Mesodermal cell (in vitro differentiated cells): ENCODE measurements around the gene TDRD12.
"Not testable (repeated sequence)": the region's sequence is repeated elsewhere in the genome, so short reads cannot be mapped to it uniquely, and the experiment has no call there.

Source experiments
- H3K27ac ChIP-seq: 2 replicates; pipeline ENCODE4 v1.7.0; 2013; ENCODE audit warnings: mild to moderate bottlenecking, low read depth, low read length, moderate library complexity; ENCODE audit not compliant: severe bottlenecking
- H3K36me3 ChIP-seq: 2 replicates; pipeline ENCODE4 v1.7.1; 2013; ENCODE audit warnings: mild to moderate bottlenecking, low read length, moderate library complexity; ENCODE audit not compliant: control insufficient read depth, insufficient read depth
- H3K4me1 ChIP-seq: one replicate; pipeline ENCODE4 v1.7.1; 2013; ENCODE audit warnings: mild to moderate bottlenecking, low read length; ENCODE audit not compliant: insufficient read depth, control insufficient read depth, poor library complexity, severe bottlenecking
- H3K4me3 ChIP-seq: 2 replicates; pipeline ENCODE4 v1.7.0; 2013; ENCODE audit warnings: low read length, control low read depth, mild to moderate bottlenecking; ENCODE audit not compliant: insufficient read depth, poor library complexity, severe bottlenecking; ENCODE audit errors: extremely low read depth
- H3K9me3 ChIP-seq: 2 replicates; pipeline ENCODE4 v1.7.1; 2013; ENCODE audit warnings: mild to moderate bottlenecking, low read length, moderate library complexity; ENCODE audit not compliant: control insufficient read depth
- WGBS, 2 experiments: methylation state at CpG; one replicate each; pipeline ENCODE4 v1.1.5; 2013; ENCODE audit warnings: missing lambda C conversion rate in 2 of 2; ENCODE audit not compliant: insufficient coverage in 2 of 2; 5-methylcytosine and 5-hydroxymethylcytosine counted together

The TDRD12 gene

DNA sequence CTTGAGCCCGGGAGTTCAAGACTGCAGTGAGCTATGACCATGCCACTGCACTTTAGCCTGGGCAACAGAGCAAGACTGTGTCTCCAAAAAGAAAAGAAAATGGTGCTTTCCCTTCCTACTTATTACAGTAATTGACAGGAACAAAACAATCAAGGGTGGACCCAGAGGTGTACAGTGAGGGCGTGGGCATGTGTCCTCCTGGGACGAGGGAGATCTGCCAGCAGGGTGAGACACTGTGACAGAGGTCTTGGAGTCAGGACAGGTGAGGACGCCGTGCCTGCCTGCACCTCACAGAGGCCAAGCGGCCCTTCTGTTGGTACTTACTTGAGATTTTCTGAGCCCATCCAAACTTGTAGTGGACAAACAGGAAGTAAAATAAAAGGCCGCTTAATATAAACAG, 113.3 kb downstream of the TDRD12 start:
- not testable (repeated sequence) for H3K9me3 ChIP-seq, H3K27ac ChIP-seq, H3K4me3 ChIP-seq, H3K36me3 ChIP-seq
- H3K4me1 ChIP-seq = peaks cover 12% of the 10 kb centered on the region
- 95 to 100% methylated on average over 6 to 7 of the region's 7 CpGs for WGBS, 2 experiments

DNA sequence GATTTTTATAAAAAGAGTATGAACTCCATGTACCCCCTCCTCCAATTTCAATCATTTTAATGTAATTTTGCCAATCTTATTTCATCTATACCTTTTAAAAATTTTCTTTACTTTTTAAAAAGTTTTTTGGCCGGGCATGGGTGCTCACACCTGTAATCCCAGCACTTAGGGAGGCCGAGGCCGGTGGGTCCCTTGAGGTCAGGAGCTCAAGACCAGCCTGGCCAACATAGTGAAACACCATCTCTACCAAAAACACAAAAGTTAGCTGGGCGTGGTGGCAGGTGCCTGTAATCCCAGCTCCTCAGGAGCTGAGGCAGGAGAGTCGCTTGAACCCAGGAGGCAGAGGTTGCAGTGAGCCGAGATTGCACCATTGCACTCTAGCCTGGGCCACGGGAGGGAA, 113.8 kb downstream of the TDRD12 start:
- H3K9me3 ChIP-seq, H3K27ac ChIP-seq, H3K36me3 ChIP-seq, H3K4me3 ChIP-seq: not testable (repeated sequence)
- peaks cover 12% of the 10 kb centered on the region for H3K4me1 ChIP-seq
- 84 to 98% methylated on average over 5 to 6 of the region's 7 CpGs for WGBS, 2 experiments

- WGBS, 2 experiments = 93 to 100% methylated on average over 3 of the region's 7 CpGs
- no peaks in the 10 kb centered on the region for H3K36me3 ChIP-seq
- H3K4me3 ChIP-seq = no peak overlapping the region
- no peak overlapping the region for H3K27ac ChIP-seq
- no peaks in the 10 kb centered on the region for H3K4me1 ChIP-seq
- peaks cover 7% of the 10 kb centered on the region for H3K9me3 ChIP-seq
Measured at GRCh38 chr19:32837531-32837930, 118.0 kb downstream of the TDRD12 start.

DNA sequence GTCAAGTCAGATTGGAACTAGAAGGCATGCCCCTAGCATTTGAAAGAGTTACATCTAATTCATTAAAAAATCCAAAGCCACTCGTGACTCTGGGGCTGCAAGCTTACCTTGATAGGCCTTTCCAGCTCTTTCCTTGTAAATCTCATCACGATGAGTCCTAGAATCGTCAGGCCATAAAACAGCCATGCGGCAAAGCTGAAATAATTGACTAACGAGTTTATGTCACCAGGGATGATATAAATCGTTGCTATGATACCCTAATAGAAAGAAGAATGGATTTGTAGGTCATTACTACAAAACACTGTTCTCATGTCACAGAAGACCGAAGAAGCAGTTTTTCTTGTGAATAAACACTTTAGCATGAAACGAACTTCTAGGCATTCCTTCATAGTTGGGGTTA, 122.5 kb downstream of the TDRD12 start:
- WGBS, 2 experiments = 93 to 98% methylated on average over 6 to 7 of the region's 8 CpGs
- peaks cover 7% of the 10 kb centered on the region for H3K9me3 ChIP-seq
- H3K27ac ChIP-seq = no peak overlapping the region
- no peak overlapping the region for H3K4me3 ChIP-seq
- no peaks in the 10 kb centered on the region for H3K4me1 ChIP-seq
- no peaks in the 10 kb centered on the region for H3K36me3 ChIP-seq

GRCh38 chr19:32843716-32844245, 124.2 kb downstream of the TDRD12 start:
- peaks cover 7% of the 10 kb centered on the region for H3K9me3 ChIP-seq
- H3K4me3 ChIP-seq = no peak overlapping the region
- 91 to 95% methylated on average over 17 to 18 of the region's 19 CpGs for WGBS, 2 experiments
- H3K4me1 ChIP-seq = no peaks in the 10 kb centered on the region
- H3K27ac ChIP-seq = no peak overlapping the region
- H3K36me3 ChIP-seq = no peaks in the 10 kb centered on the region

DNA sequence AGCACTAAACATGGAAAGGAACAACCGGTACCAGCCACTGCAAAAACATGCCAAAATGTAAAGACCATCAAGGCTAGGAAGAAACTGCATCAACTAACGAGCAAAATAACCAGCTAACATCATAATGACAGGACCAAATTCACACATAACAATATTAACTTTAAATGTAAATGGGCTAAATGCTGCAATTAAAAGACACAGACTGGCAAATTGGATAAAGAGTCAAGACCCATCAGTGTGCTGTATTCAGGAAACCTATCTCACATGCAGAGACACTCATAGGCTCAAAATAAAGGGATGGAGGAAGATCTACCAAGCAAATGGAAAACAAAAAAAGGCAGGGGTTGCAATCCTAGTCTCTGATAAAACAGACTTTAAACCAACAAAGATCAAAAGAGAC, 128.5 kb downstream of the TDRD12 start:
- no CpG with 5 or more reads among the region's 2 CpGs for WGBS, 2 experiments
- not testable (repeated sequence) for H3K36me3 ChIP-seq, H3K27ac ChIP-seq, H3K4me1 ChIP-seq, H3K9me3 ChIP-seq, H3K4me3 ChIP-seq

DNA sequence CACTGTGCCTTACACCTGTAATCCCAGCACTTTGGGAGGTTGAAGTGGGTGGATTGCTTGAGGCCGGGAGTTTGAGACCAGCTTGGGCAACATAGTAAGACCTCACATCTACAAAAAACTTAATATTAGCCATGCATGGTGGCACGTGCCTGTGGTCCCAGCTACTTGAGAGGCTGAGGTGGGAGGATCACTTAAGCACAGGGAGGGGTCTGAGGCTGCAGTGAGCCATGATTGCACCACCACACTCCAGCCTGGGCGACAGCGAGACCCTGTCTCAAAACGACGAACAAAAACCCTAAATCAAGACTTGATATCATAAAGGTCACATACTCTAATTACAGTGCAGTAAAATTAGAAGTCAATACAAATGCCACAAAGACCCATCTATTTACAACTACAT, 132.6 kb downstream of the TDRD12 start:
- H3K36me3 ChIP-seq = no peaks in the 10 kb centered on the region
- no peak overlapping the region for H3K4me3 ChIP-seq
- no peaks in the 10 kb centered on the region for H3K9me3 ChIP-seq
- 60 to 80% methylated on average over 1 to 2 of the region's 6 CpGs for WGBS, 2 experiments
- H3K27ac ChIP-seq = no peak overlapping the region
- H3K4me1 ChIP-seq = no peaks in the 10 kb centered on the region

GRCh38 chr19:32856818-32857217, 137.3 kb downstream of the TDRD12 start:
- H3K27ac ChIP-seq, H3K9me3 ChIP-seq, H3K36me3 ChIP-seq, H3K4me3 ChIP-seq, H3K4me1 ChIP-seq: not testable (repeated sequence)
- WGBS, 2 experiments = 91 to 100% methylated on average over 3 to 7 of the region's 7 CpGs

- 82 to 100% methylated on average over 1 to 3 of the region's 5 CpGs for WGBS, 2 experiments
- Histone ChIP-seq H3K36me3 (no peaks in the 10 kb centered on the region), H3K9me3 (no peaks in the 10 kb centered on the region), H3K4me3 (no peak overlapping the region), H3K4me1 (no peaks in the 10 kb centered on the region), H3K27ac (no peak overlapping the region)
Measured at GRCh38 chr19:32857584-32857983, 138.0 kb downstream of the TDRD12 start.

- Histone ChIP-seq H3K4me3 (no peak overlapping the region), H3K36me3 (no peaks in the 10 kb centered on the region), H3K27ac (no peak overlapping the region), H3K9me3 (no peaks in the 10 kb centered on the region), H3K4me1 (no peaks in the 10 kb centered on the region)
- WGBS, 2 experiments = 84 to 90% methylated on average over 13 of the region's 13 CpGs
Measured at GRCh38 chr19:32858155-32858554, 138.6 kb downstream of the TDRD12 start.

DNA sequence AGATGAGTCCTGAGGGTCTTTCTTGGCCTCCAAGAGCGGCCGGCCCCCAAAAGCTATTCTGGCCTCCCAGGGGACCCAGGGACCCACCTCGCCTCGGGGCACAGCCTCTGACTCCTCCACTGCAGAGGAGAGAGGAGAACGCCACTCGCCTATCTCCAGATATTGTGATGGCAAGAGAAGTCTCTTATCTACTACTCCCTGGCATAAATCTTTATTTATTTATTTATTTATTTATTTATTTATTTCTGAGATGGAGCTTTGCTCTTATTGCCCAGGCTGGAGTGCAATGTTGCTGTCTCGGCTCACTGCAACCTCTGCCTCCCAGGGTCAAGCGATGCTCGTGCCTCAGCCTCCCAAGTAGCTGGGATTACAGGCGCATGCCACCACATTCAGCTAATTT, 139.0 kb downstream of the TDRD12 start:
- Histone ChIP-seq H3K4me3 (no peak overlapping the region), H3K9me3 (no peaks in the 10 kb centered on the region), H3K4me1 (no peaks in the 10 kb centered on the region), H3K27ac (no peak overlapping the region), H3K36me3 (no peaks in the 10 kb centered on the region)
- 75 to 100% methylated on average over 4 to 8 of the region's 10 CpGs for WGBS, 2 experiments
